Measurements from ENCODE around the gene OMG.

DNA sequence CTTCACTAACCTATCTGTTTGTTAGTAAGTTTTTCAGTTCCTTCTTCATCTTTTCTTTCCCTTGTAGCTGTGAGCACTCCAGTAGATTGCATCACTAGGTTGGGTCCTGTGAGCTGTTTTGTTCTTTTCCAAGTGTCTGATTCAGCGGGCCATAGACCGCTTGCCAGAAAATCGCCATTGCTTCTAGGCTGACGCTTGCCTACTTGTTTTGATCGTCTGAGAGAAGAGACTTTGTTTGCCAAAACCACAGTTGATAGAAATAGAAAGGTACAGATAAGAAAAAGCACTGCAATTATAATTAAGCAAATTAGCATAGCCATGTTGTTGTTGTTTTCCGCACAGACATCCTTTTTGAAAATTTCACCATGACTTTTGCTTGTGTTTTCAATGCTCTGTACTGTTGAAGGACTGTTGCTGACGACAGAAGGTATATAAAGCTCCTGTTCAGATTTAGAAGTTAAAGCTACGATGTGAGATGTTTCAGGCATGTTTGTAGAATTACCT lies 21.3 kb upstream of the OMG start:
- no peak for TF ChIP-seq POLR2AphosphoS5 (IDR thresholded peaks at IDR 0.05; ENCODE audit: borderline replicate concordance, low read depth, low read length)
- TF ChIP-seq EZH2 (IDR thresholded peaks at IDR 0.05) = no peak
